NCI-H446 treated with DMSO at 0.1 percent for 48 hours (cell line): Measurements from ENCODE around the gene C2CD3.

Experiments used
- DNase-seq: peaks from one replicate; lab custom pipeline; 2025; lab: John Stamatoyannopoulos, UW

C2CD3 gene

DNA sequence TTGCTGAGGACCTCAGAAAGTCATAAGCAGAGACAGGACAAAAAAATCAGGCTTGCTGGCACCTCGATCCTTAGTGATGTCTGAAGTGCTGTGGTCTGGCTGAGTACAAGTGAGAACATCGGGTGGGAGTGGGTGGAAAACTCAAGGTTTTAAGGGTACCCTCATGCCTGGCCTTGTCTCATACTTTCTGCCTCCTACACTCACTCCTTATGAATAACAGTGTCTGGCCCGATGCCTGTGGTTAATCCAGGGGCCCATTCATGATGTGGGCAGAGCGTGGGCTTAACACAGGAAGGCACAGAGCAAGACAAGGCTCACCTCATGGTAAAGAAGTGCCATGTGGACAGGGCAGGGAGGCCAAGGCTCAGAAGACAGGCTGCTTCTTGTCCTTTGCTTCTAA, 150.9 kb downstream of the C2CD3 start:
- no peak for DNase-seq

DNA sequence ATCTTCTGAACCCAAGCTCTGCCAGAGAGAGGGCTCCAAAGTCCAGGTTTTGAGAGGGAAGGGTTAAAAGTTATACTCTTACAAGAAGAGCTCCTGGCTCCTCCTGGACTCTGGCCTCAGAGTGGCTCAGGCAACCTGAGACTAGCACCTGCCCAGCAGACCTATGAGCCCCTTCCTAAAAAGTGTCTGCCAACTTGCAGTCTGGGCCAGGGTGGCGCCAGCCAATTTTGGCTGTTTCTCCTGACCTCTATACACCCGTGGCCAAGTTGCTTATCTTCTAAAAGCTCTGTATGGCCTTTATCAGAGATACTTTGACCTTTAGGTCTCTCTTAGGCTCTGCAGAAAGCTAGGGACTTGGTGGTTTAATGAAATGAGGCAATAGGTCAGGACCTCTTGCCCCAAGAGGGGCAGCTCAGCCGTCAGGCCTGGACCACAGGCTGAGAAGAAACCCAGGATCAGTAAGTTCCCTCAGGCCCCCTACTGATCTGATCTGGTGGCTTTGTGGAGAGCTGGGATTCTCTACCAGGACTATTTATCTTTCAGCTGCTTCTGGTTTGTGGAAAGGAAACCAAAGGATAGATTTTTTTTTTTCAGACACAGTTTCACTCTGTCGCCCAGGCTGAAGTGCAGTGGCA, 151.6 kb downstream of the C2CD3 start:
- no peak for DNase-seq

GRCh38 chr11:74018331-74019005, 152.3 kb downstream of the C2CD3 start:
- no peak for DNase-seq

GRCh38 chr11:74017631-74018030, 153.2 kb downstream of the C2CD3 start:
- DNase-seq = no peak

- DNase-seq = no peak
These were observed 154.7 kb downstream of the C2CD3 start for GRCh38 chr11:74015919-74016684.

DNA sequence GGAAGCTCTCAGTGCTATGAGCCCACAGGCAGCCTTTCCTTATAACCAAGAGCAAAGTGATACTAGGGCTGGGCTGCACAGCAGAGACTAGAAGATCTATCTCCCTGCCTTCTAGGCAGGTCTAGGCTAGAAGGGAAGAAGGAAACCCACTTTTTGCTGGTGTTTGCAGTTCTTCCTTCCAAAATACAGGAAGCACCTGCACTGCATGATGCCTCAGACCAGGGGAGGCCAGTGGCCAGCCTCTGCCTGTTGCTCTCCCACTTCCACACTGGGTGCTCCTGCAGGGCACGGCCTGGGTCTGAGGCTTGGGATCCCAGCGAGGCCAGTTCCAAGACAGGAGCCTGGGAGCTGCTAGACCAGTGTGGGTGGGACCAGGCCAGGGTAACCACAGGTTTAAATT, 155.9 kb downstream of the C2CD3 start:
- DNase-seq = no peak

DNA sequence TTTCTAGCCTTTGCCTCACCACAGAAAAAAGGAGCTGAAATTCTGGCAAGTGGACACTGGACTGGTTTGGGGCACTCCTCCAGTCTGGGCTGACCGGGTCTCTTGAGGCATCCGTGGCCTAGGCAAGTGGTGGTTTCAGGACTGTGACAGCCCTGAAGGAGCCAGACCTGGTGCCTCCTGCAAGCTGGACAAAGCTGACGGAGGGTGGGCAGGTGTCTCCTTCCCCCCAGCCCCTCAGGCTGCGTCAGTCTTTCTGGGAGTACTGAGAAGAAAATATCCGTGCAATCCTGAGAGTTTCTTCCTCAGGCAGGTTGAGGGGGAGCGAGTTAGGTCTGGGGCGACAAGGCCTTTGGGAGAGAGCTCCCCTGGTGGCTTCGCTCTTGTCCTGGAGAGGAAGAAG, 157.7 kb downstream of the C2CD3 start:
- DNase-seq = no peak

DNA sequence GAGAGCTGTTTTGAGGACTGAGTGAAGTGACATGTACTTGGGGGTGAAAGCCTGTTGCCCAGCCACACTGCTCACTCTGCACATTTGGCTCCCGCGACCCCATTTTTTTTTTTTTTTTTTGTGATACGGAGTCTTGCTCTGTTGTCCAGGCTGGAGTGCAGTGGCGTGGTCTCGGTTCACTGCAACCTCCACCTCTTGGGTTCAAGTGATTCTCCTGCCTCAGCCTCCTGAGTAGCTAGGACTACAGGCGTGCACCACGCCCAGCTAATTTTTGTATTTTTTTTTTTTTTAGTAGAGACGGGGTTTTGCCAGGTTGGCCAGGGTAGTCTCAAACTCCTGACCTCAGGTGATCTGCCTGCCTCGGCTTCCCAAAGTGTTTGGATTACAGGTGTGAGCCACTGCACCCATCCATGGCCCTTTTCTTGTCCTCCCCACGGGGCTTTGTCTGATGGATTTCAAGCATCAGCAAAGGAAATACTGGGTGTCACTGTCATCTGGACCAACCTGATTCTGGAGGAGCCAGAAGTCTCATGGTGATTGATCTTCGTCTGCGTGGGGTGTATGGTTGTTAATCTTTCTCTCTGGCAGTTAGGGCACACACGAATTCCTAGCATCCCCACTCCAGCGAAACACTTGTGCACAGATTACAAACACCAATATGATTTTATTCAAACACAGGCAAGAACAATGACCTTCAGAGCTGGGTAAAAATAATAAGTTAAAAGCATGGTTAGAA, 158.6 kb downstream of the C2CD3 start:
- DNase-seq = no peak

- DNase-seq = no peak
These were observed 159.3 kb downstream of the C2CD3 start for GRCh38 chr11:74011360-74012073.

DNA sequence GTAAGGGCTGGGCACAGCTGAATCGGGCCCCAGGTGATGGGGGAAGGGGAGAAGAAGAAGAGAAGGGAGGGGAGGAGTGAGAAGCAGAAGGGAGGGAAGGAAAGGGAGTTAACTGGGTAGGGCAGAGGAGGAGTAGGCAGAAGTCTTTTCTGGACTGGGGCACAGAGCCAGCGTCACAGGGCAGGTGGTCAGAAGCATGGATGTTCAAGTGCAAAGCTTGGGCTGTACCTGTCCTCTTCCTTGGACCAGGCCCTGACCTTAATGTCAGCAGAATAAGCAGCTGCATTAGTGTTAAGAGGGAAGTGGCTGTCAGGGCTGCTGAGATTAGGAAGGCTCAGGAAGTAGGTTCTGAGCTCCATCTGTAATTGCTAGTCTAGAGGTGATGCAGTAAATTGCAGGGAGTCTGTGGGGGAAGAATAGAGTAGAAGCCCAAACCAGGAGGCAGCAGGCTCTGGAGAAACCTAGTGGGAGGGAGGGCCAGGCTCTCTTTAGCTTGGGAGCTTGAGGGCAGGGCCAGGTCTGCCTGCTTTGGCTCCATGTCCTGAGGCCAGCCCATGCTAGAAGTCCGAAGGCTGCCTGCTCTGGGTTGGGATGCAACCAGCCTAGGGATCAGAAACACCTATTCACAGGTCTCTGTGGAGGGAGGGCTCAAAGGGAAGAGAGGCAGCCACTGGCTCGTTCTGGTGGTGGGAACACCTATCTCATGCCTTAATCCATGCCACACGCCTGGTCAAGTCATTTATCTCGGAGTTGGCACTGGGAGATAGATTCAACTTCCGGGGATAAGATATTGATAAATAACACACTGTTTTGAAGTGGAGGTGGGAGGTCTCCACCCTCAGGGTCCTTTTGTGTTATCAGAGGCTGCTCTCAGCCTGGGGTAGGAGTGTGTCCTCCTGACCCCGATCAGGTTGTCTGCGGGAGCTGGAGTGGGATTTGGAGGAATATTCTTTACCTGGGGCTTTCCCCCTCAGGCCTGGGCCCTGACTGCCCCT, 160.2 kb downstream of the C2CD3 start:
- DNase-seq = no peak

- DNase-seq = no peak
These were observed 161.0 kb downstream of the C2CD3 start for GRCh38 chr11:74009675-74010305.

DNA sequence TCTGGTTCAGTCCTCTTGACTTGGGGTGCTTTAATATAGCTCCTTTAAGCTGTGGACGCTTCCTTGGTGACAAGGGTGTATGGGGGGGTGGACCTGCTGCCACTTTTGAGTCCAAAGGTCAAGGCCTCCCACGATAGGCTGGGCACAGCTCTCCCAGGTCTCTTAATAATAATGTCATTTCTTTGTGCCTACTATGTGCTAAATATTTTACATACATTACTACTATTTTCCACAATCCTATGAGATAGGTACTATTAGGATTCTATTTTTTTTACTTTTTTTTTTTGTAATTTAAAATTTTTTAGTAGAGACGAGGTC, 161.6 kb downstream of the C2CD3 start:
- no peak for DNase-seq

DNA sequence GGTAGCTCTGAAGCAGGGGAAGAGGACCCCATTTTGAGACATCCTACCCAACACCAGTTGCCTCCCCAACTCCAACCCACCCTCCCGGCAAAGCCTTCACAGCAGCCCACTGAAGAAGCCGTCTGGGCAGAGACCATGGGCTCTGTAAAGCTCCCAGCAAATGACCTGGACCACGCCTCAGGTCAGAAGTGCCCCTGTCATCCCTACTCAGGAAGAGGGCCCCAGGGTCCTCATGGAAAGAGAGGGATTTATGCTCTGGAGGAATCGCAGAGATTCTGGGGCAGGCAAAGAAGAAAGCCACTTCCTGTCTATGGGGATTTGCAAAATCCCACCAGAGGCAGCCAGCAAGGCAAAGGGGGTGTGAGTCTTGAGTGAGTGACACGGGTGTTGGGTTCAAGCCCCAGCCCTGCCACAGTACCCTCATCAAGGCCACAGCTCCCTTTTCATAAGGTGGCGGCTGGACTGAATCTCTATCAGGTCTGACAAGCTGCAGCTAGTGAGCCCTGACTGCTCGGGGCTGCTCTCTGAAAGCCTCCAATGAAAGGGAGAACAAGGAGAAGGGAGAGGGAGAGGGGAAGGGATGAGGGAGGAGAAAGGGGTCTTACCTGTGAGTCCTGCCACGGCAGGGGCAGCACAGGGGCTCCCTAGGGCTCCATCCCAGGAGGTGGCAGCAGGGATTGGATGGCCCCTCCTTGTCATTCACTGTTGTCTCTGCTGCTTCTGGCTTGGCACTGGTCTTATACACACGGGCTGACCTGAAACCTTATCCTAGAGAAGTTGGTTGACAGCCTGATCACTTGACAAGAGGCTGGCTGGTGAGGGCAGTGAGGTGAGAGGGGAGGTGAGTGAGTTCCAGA, 162.2 kb downstream of the C2CD3 start, which contains the start of gene UCP3:
Gene UCP3, minus strand, starts transcription at position 713 of the 857 bp plus-strand sequence. CDS start 2,043 bp downstream, outside the sequence.
- no peak for DNase-seq

GRCh38 chr11:74007691-74008372, 163.0 kb downstream of the C2CD3 start:
- no peak for DNase-seq

GRCh38 chr11:74006743-74007304, 164.0 kb downstream of the C2CD3 start:
- DNase-seq = no peak

DNA sequence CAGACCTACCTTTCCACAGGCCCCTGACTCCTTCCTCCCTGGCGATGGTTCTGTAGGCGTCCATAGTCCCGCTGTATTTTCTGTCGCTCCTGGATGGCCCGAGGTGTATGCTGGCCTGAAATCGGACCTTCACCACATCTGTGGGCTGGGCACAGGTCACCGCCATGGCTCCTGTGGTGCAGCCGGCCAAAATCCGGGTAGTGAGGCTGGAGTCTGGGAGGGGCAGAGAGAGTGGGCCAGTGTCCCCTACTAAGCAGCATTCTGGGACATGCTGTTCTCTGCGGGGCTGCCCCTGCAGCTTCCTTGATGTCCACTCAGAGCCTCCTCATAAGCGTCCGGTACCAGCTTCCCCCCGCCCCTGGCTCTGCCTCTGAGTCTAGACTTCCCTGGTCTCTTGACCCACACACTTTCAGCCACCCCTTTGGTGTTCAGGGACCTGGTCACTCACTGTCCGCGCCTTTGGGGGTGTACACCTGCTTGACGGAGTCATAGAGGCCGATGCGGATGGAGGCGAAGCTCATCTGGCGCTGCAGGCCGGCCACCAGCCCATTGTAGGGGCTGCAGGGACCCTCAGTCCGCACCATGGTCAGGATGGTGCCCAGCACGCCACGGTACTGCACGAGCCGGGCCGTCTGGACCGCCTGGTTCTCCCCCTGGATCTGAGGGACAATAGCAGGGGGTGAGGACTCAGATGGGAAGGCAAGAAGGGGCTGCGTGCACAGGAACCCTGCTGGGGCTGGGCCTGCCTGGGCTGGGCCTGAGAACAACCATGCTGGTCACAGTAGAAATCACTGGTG, 164.9 kb downstream of the C2CD3 start:
- DNase-seq = no peak
